GM18505 (cell line): ENCODE results near the gene GPATCH4.

ENCODE experiments used
- ATAC-seq: cut with Tn5 transposase; IDR thresholded peaks from one replicate; pipeline ENCODE4 v1.9.1; 2021; ENCODE audit not compliant: unreplicated experiment
- POLR2A ChIP-seq: IDR thresholded peaks from 4 replicates; pipeline ENCODE4 v1.6.1; 2011; ENCODE audit warnings: borderline replicate concordance; ENCODE audit not compliant: insufficient read depth, insufficient read length; ENCODE audit errors: extremely low read depth

GPATCH4 gene

GRCh38 chr1:156550346-156550745 is 50.9 kb downstream of the GPATCH4 start:
- no peak for ATAC-seq
- TF ChIP-seq POLR2A = no peak

GRCh38 chr1:156549831-156550230 is 51.4 kb downstream of the GPATCH4 start:
- TF ChIP-seq POLR2A = no peak
- ATAC-seq = no peak

- ATAC-seq = no peak
- no peak for TF ChIP-seq POLR2A
Measured at GRCh38 chr1:156549390-156549789, 51.9 kb downstream of the GPATCH4 start.

GRCh38 chr1:156547982-156548381 is 53.3 kb downstream of the GPATCH4 start:
- ATAC-seq = no peak
- TF ChIP-seq POLR2A = no peak

GRCh38 chr1:156547434-156547833 is 53.8 kb downstream of the GPATCH4 start:
- no peak for TF ChIP-seq POLR2A
- ATAC-seq = no peak

- no peak for ATAC-seq
- no peak for TF ChIP-seq POLR2A
Measured at GRCh38 chr1:156546267-156546666, 55.0 kb downstream of the GPATCH4 start.

- ATAC-seq = no peak
- no peak for TF ChIP-seq POLR2A
Measured at GRCh38 chr1:156544592-156545102, 56.6 kb downstream of the GPATCH4 start.
